Karpas-422 (cell line): ENCODE measurements around the gene EYS. TPM values are rescaled to one million over a fixed set of nuclear protein-coding genes. Genes with fewer than 3 reads are reported as not detected.

ENCODE experiments used
- DNase-seq: peaks from one replicate; pipeline ENCODE4 v3.0.0-alpha.2; 2015
- H2AFZ ChIP-seq: fragments of 200-600 bp; sonication (generic); 2 replicates; pipeline ENCODE4 v1.6.1; 2014; ENCODE audit warnings: antibody characterized with exemption, low read length, mixed read lengths
- H3K27ac ChIP-seq: fragments of 200-600 bp; sonication (generic); 2 replicates; pipeline ENCODE4 v1.5.1; 2014; ENCODE audit warnings: mild to moderate bottlenecking, low read length, moderate library complexity
- H3K27me3 ChIP-seq: fragments of 200-600 bp; sonication (generic); 2 replicates; pipeline ENCODE4 v1.6.1; 2014; ENCODE audit warnings: low read length, mixed read lengths
- H3K36me3 ChIP-seq: fragments of 200-600 bp; sonication (generic); 2 replicates; pipeline ENCODE4 v1.6.1; 2014; ENCODE audit warnings: low read length, mixed read lengths; ENCODE audit not compliant: insufficient read depth
- H3K4me1 ChIP-seq: fragments of 200-600 bp; sonication (generic); 2 replicates; pipeline ENCODE4 v1.6.1; 2014; ENCODE audit warnings: mild to moderate bottlenecking, low read length, mixed read lengths
- H3K4me2 ChIP-seq: fragments of 200-600 bp; sonication (generic); 2 replicates; pipeline ENCODE4 v1.6.1; 2014; ENCODE audit warnings: low read length, low read depth, mild to moderate bottlenecking; ENCODE audit not compliant: poor library complexity, severe bottlenecking
- H3K4me3 ChIP-seq: fragments of 200-600 bp; sonication (generic); 2 replicates; pipeline ENCODE4 v1.5.1; 2014; ENCODE audit warnings: mild to moderate bottlenecking, antibody characterized with exemption, low read length, mixed read lengths
- H3K79me2 ChIP-seq: fragments of 200-600 bp; sonication (generic); 2 replicates; pipeline ENCODE4 v1.6.1; 2014; ENCODE audit warnings: mild to moderate bottlenecking, low read length, mixed read lengths
- H3K9ac ChIP-seq: fragments of 200-600 bp; sonication (generic); 2 replicates; pipeline ENCODE4 v1.6.0; 2014; ENCODE audit warnings: low read length
- H3K9me2 ChIP-seq: fragments of 200-600 bp; sonication (generic), shearing (Covaris generic); replicated peaks from 2 replicates; pipeline ENCODE4 v1.6.0; 2014; ENCODE audit warnings: mild to moderate bottlenecking, low read length, moderate library complexity; ENCODE audit not compliant: insufficient read depth
- H3K9me3 ChIP-seq: fragments of 300-700, 200-600 bp; sonication (generic); 2 replicates; pipeline ENCODE4 v1.6.1; 2014; ENCODE audit warnings: low read length, mixed read lengths
- H4K20me1 ChIP-seq: fragments of 200-600 bp; sonication (generic); 2 replicates; pipeline ENCODE4 v1.6.1; 2014; ENCODE audit warnings: mild to moderate bottlenecking, antibody characterized with exemption, low read length, low read depth; ENCODE audit not compliant: insufficient read depth
- total RNA-seq: library from RNA; depleted of rRNA; stranded (reverse); fragments of >200 nt; shearing (Covaris generic); gene quantifications from 2 replicates; pipeline ENCODE4 v1.2.3, GENCODE V29; 2014; ENCODE audit warnings: low replicate concordance

The EYS gene
- total RNA-seq, 1 experiment from 2014 or later, result not detected

DNA sequence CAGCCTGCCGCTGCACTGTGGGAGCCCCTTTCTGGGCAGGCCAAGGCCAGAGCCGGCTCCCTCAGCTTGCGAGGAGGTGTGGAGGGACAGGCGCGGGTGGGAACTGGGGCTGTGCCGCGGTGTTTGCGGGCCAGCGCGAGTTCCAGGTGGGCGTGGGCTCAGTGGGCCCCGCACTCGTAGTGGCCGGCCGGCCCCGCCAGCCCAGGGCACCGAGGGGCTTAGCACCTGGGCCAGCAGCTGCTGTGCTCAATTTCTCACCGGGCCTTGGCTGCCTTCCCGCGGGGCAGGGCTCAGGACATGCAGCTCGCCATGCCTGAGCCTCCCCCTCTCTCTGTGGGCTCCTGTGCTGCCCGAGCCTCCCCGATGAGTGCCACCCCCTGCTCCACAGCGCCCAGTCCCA is 1683.3 kb downstream of the EYS start:
- H3K9ac ChIP-seq, result no peak overlapping the region
- H3K27ac ChIP-seq, result no peak overlapping the region
- no peaks in the 10 kb centered on the region for H3K79me2 ChIP-seq
- no peaks in the 10 kb centered on the region for H3K4me1 ChIP-seq
- no peak overlapping the region for H3K4me2 ChIP-seq
- H3K9me3 ChIP-seq, result no peaks in the 10 kb centered on the region
- no peaks in the 10 kb centered on the region for H3K9me2 ChIP-seq
- no peaks in the 10 kb centered on the region for H4K20me1 ChIP-seq
- no peak overlapping the region for H2AFZ ChIP-seq
- H3K36me3 ChIP-seq, result no peaks in the 10 kb centered on the region
- DNase-seq, result no peak
- no peak overlapping the region for H3K4me3 ChIP-seq
- H3K27me3 ChIP-seq, result no peaks in the 10 kb centered on the region

- Histone ChIP-seq H3K9me2 (no peaks in the 10 kb centered on the region), H3K4me3 (no peak overlapping the region), H3K4me2 (no peak overlapping the region), H3K9me3 (no peaks in the 10 kb centered on the region), H3K27ac (no peak overlapping the region), H3K9ac (no peak overlapping the region), H3K4me1 (no peaks in the 10 kb centered on the region), H2AFZ (no peak overlapping the region), H3K27me3 (no peaks in the 10 kb centered on the region), H4K20me1 (no peaks in the 10 kb centered on the region), H3K36me3 (no peaks in the 10 kb centered on the region), H3K79me2 (no peaks in the 10 kb centered on the region)
- no peak for DNase-seq
These were observed 1692.4 kb downstream of the EYS start for GRCh38 chr6:64014595-64014994.

- no peak overlapping the region for H3K4me3 ChIP-seq
- H3K9ac ChIP-seq, result no peak overlapping the region
- H3K4me2 ChIP-seq, result no peak overlapping the region
- H4K20me1 ChIP-seq, result no peaks in the 10 kb centered on the region
- H2AFZ ChIP-seq, result no peak overlapping the region
- no peaks in the 10 kb centered on the region for H3K36me3 ChIP-seq
- H3K9me2 ChIP-seq, result no peaks in the 10 kb centered on the region
- DNase-seq, result no peak
- no peaks in the 10 kb centered on the region for H3K27me3 ChIP-seq
- H3K4me1 ChIP-seq, result no peaks in the 10 kb centered on the region
- no peaks in the 10 kb centered on the region for H3K9me3 ChIP-seq
- no peak overlapping the region for H3K27ac ChIP-seq
- no peaks in the 10 kb centered on the region for H3K79me2 ChIP-seq
These were observed 1694.0 kb downstream of the EYS start for GRCh38 chr6:64013011-64013410.

DNA sequence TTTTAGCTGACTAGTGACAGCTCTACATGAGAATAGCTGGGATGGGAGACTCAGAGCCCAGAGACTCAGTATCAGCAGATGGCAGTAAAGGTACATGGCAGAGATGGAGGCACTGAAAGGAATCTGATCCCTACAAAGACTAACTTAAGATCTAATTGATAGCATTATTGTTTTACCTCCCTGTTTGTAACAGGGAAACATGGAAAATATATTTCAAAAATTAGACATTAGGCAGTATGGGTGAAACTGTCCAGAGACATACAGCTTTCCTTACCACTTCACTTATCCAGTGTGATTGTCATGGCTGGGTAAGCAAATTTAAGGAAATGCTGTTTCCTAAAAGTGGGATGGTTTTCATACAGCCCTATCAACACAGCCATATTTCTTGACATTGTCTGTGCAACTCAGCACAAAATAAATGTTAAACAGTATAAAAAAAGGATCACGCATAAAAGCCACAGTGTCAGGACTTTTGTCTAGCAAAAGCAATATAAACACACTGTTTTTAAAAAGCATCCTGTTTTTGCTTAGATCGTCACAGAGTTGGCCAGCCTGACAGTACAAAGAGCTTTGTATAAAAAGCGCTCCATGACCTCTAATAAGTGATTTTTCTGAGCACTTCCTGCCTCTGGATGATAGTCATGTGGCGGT is 1694.5 kb downstream of the EYS start:
- no peaks in the 10 kb centered on the region for H3K36me3 ChIP-seq
- no peak overlapping the region for H3K4me3 ChIP-seq
- no peaks in the 10 kb centered on the region for H3K27me3 ChIP-seq
- no peaks in the 10 kb centered on the region for H3K9me2 ChIP-seq
- H3K4me1 ChIP-seq, result no peaks in the 10 kb centered on the region
- no peaks in the 10 kb centered on the region for H4K20me1 ChIP-seq
- no peak overlapping the region for H3K9ac ChIP-seq
- H3K4me2 ChIP-seq, result no peak overlapping the region
- H3K9me3 ChIP-seq, result no peaks in the 10 kb centered on the region
- H3K27ac ChIP-seq, result no peak overlapping the region
- DNase-seq, result peak; percentile 47
- no peak overlapping the region for H2AFZ ChIP-seq
- H3K79me2 ChIP-seq, result no peaks in the 10 kb centered on the region

GRCh38 chr6:64010666-64011065 is 1696.4 kb downstream of the EYS start:
- H3K9me3 ChIP-seq, result no peaks in the 10 kb centered on the region
- no peak overlapping the region for H3K4me2 ChIP-seq
- DNase-seq, result no peak
- no peak overlapping the region for H2AFZ ChIP-seq
- no peaks in the 10 kb centered on the region for H3K79me2 ChIP-seq
- H3K27me3 ChIP-seq, result no peaks in the 10 kb centered on the region
- H4K20me1 ChIP-seq, result no peaks in the 10 kb centered on the region
- no peak overlapping the region for H3K4me3 ChIP-seq
- no peaks in the 10 kb centered on the region for H3K36me3 ChIP-seq
- H3K27ac ChIP-seq, result no peak overlapping the region
- H3K9ac ChIP-seq, result no peak overlapping the region
- H3K9me2 ChIP-seq, result no peaks in the 10 kb centered on the region
- H3K4me1 ChIP-seq, result no peaks in the 10 kb centered on the region

- no peak overlapping the region for H3K4me3 ChIP-seq
- DNase-seq, result no peak
- no peaks in the 10 kb centered on the region for H3K9me3 ChIP-seq
- H3K79me2 ChIP-seq, result no peaks in the 10 kb centered on the region
- no peak overlapping the region for H2AFZ ChIP-seq
- H3K9ac ChIP-seq, result no peak overlapping the region
- no peaks in the 10 kb centered on the region for H3K27me3 ChIP-seq
- H3K9me2 ChIP-seq, result no peaks in the 10 kb centered on the region
- H3K4me1 ChIP-seq, result no peaks in the 10 kb centered on the region
- no peak overlapping the region for H3K27ac ChIP-seq
- H3K4me2 ChIP-seq, result no peak overlapping the region
- H3K36me3 ChIP-seq, result no peaks in the 10 kb centered on the region
- H4K20me1 ChIP-seq, result no peaks in the 10 kb centered on the region
These were observed 1697.0 kb downstream of the EYS start for GRCh38 chr6:64010010-64010409.

- no peak overlapping the region for H3K4me3 ChIP-seq
- H3K27ac ChIP-seq, result no peak overlapping the region
- no peak overlapping the region for H2AFZ ChIP-seq
- no peaks in the 10 kb centered on the region for H3K79me2 ChIP-seq
- DNase-seq, result no peak
- H3K27me3 ChIP-seq, result no peaks in the 10 kb centered on the region
- no peak overlapping the region for H3K9ac ChIP-seq
- no peak overlapping the region for H3K4me2 ChIP-seq
- no peaks in the 10 kb centered on the region; the same call in 1 of the 2 replicates for H3K9me3 ChIP-seq
- no peaks in the 10 kb centered on the region for H4K20me1 ChIP-seq
- H3K4me1 ChIP-seq, result no peaks in the 10 kb centered on the region
- no peaks in the 10 kb centered on the region for H3K36me3 ChIP-seq
- no peaks in the 10 kb centered on the region for H3K9me2 ChIP-seq
These were observed 1700.8 kb downstream of the EYS start for GRCh38 chr6:64006246-64006645.

GRCh38 chr6:64000818-64001491 is 1706.1 kb downstream of the EYS start:
- H3K4me1 ChIP-seq, result no peaks in the 10 kb centered on the region
- H3K9ac ChIP-seq, result no peak overlapping the region
- no peaks in the 10 kb centered on the region for H4K20me1 ChIP-seq
- no peak overlapping the region for H3K4me2 ChIP-seq
- DNase-seq, result no peak
- no peak overlapping the region for H2AFZ ChIP-seq
- H3K4me3 ChIP-seq, result no peak overlapping the region
- H3K9me3 ChIP-seq, result no peaks in the 10 kb centered on the region; the same call in 1 of the 2 replicates
- no peaks in the 10 kb centered on the region for H3K36me3 ChIP-seq
- H3K79me2 ChIP-seq, result no peaks in the 10 kb centered on the region
- no peaks in the 10 kb centered on the region for H3K27me3 ChIP-seq
- no peaks in the 10 kb centered on the region for H3K9me2 ChIP-seq
- H3K27ac ChIP-seq, result no peak overlapping the region
